HS-5 (cell line): ENCODE data around the gene SLAMF9.
A peak's percentile ranks its signal among the peaks of the same experiment; 100 is the strongest.
"Not testable (repeated sequence)": the region's sequence is repeated elsewhere in the genome, so short reads cannot be mapped to it uniquely, and the experiment has no call there.

Source experiments
- DNase-seq: peaks from one replicate; pipeline ENCODE4 v3.0.0-alpha.2; 2012; ENCODE audit warnings: low read depth

Gene SLAMF9

GRCh38 chr1:159920202-159920601, 33.8 kb downstream of the SLAMF9 start:
- DNase-seq = no peak

- no peak for DNase-seq
Measured at GRCh38 chr1:159919236-159919865, 34.7 kb downstream of the SLAMF9 start.

GRCh38 chr1:159918352-159919200, 35.5 kb downstream of the SLAMF9 start:
- no peak for DNase-seq

- no peak for DNase-seq
Measured at GRCh38 chr1:159917533-159918351, 36.3 kb downstream of the SLAMF9 start.

- peak; percentile 88 for DNase-seq
Measured at GRCh38 chr1:159916242-159917051, 37.6 kb downstream of the SLAMF9 start.

GRCh38 chr1:159915571-159916241, 38.3 kb downstream of the SLAMF9 start:
- no peak for DNase-seq

- no peak for DNase-seq
Measured at GRCh38 chr1:159914252-159915018, 39.6 kb downstream of the SLAMF9 start.

- no peak for DNase-seq
Measured at GRCh38 chr1:159913451-159914192, 40.4 kb downstream of the SLAMF9 start.

- no peak for DNase-seq
Measured at GRCh38 chr1:159911326-159912070, 42.5 kb downstream of the SLAMF9 start.

- DNase-seq = no peak
Measured at GRCh38 chr1:159908031-159908940, 45.8 kb downstream of the SLAMF9 start.

- no peak for DNase-seq
Measured at GRCh38 chr1:159906960-159907359, 47.1 kb downstream of the SLAMF9 start.

GRCh38 chr1:159904036-159904435, 50.0 kb downstream of the SLAMF9 start:
- DNase-seq = not testable (repeated sequence)

GRCh38 chr1:159902541-159902940, 51.5 kb downstream of the SLAMF9 start:
- DNase-seq = no peak
